GM15510 (cell line): ENCODE results near the gene PSKH1.
A peak's percentile ranks its signal among the peaks of the same experiment; 100 is the strongest.

Experiments
- POLR2A ChIP-seq: IDR thresholded peaks from 3 replicates; pipeline ENCODE4 v1.6.1; 2011; ENCODE audit warnings: borderline replicate concordance; ENCODE audit not compliant: insufficient read length; ENCODE audit errors: extremely low read depth

Gene PSKH1

DNA sequence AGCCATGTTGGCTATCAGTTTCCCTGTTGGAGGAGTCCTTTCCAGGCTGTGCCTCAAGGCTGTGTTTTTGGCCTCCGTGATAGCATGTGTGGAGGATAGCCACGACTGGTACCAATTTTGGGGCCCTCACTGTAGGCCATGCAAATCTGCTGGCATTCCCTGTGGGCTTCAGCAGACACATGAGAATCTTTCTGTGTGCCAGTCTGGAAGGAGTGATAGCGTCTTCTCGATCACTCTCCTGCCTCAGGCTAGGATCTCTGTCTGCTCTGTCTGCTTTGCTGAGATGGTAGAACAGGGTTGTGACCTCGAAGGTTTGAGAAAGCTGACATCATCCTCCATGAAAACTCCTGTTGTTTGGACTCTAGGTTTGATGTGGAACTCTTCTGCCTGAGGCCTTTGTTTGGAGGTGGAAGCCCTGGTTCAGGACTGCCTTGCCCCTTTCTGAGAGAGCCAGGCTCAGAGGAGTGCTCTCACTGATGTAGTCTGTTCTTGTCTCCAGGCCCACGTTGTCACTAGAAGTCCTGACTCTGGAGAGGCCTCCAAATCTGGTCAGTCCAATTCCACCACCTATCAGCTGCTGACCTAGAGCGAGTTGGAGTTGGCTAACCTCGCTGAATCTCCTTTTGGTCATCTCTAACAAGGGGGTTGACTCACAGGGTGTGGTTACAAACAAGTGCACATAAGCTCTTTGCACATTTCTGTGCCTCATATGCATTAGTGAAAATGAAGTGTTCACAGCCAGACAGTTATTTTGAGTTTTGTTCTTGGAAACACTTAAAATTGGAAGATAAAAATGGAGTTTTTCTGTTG lies 32.3 kb upstream of the PSKH1 start:
- no peak for TF ChIP-seq POLR2A

DNA sequence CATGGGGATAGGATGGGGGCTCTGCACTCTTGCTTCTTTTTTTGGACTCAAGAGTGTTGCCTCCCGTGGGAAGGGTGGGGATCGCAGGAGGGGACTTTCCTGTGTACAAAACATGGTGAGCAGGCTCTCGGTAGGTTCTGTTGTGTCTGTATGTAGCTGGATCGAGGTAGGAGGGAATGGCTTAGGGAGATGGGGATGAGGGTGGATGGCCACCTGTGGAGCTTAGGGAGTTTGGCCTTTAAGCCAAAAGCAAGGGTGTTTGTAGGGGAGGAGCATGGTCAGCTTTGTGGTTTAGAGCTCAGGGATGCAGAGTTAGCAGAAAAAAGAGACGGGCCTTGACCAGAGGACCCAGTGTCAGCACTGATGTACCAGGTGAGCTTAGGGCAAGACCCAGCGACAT lies 31.2 kb upstream of the PSKH1 start:
- TF ChIP-seq POLR2A = no peak

DNA sequence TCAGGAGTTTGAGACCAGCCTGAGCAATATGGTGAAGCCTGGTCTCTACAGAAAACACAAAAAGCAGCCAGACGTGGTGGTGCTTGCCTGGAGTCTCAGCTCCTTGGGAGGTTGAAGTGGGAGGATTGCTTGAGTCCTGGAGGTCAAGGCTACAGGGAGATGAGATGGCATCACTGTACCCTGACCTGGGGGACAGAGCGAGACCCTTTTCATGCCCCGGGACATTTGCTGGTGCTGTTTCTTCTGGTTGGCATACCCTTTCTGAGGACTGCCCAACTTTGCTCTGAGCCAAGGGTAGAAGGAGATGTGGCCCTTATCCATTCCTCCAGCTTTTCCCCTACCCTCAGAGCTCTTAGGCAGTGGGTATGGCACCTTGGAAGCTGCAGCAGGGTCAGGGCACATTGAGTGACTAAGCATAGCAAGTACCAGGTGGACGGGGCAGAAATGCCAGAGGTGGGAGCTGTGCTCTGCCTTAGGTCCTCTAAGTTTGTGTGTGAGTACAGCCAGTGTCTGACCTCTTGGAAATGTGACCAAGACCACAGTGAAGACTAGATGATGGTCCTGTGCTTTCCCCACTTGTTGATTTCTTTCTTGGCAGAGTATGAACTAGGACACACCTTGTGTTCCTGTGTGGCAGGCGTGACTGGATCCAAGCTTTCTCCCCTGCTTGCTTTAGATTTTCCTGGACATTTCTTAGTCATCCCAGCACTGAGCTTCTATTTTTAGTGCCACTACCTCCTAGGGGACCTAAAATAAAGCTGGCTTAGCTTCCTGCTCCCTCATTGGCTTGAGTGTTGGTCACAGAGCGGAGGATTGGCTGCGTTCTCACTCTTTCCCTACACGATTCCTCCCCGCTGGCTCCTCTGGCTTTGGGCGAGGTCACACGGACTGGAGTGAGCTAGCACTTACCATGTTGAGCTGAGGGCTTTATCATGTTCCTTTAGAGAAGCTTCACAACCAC lies 30.2 kb upstream of the PSKH1 start:
- no peak for TF ChIP-seq POLR2A

DNA sequence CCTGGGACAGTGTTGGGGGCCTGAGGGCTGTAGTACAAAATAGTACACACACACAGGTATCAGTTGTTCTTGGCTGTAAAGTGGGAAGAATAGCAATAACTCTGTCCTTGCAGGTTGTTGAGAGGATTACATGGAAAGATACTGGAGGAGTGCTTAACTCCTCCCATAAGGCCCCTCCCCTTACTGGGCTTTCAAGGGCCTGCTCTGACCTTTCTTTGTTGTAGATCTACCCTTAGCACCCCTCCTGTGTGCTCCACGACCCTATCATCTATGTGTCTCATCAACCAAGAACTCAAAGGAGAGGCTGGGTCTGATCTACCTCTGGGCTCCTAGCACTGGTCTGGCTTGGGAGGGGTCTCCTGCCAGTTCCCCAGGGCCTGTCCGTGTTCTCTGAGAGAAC lies 28.5 kb upstream of the PSKH1 start:
- TF ChIP-seq POLR2A = no peak

DNA sequence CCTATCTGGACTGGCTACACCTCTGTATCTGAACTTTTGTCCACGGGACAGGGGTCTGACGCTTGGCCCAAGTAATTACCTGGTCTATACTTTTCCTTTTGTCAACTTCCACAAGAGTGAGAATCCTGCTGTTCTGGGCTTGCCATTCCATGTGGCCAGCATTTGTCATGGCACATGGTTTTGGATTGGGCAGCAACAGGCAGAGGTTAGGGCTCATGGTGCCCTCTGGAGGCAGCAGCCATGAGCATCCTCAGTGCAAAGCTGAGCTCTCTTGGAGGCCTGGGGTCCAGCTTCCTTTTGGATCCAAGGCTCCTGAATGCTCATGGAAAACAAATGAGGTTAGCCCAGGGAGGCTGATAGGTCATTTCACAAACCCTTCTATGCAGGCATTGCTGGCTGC lies 27.7 kb upstream of the PSKH1 start:
- TF ChIP-seq POLR2A = no peak

DNA sequence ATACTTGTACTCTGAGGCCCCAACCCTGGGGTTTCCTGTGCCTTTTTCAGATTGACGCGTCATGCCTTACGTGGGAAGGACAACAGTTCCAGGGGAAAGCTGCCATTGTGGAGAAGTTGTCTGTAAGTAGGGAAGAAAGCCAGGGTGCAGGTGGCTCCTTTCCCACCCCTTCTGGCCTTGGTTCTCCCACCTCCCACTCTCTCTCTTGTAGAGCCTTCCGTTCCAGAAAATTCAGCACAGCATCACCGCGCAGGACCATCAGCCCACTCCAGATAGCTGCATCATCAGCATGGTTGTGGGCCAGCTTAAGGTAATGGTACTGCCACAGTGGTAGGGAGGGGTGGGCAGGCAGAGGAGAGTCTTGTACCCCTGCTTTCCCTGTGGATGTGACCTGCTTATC lies 24.8 kb upstream of the PSKH1 start:
- TF ChIP-seq POLR2A = no peak

DNA sequence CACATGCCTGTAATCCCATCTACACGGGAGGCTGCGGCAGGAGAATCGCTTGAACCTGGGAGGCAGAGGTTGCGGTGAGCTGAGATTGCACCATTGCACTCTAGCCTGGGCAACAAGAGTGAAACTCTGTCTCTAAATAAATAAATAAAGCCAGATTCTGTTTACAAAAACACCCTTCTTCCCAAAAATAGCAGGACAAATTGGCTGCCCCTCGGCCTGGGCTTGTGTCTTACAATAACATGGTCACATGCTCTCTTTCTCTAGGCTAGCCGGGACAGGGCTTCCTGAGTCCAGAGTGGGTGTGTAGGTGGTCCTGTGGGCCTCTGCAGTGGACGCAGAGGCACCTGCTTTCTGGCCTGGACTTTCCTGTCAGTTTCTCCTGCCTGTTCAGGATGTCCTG lies 23.4 kb upstream of the PSKH1 start:
- no peak for TF ChIP-seq POLR2A

DNA sequence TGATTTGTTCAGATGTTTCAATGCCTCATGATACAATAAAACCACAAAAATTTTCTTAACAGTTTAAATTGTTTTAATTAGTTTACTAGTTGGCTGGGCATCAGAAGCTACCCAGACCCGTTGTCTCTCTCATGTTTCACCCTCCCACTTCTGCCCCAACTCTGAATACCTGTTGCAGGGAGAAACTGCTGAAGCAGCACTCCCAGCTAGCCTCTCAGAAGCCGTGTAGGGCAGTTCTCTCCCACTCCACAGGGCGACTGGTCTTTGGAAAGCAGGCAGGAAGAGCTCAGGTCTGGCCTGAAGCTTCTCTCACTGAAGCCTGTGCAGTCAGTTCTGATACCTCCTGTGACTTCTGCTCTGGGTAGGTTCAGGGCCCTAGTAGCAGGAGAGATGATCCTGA lies 21.8 kb upstream of the PSKH1 start:
- no peak for TF ChIP-seq POLR2A

DNA sequence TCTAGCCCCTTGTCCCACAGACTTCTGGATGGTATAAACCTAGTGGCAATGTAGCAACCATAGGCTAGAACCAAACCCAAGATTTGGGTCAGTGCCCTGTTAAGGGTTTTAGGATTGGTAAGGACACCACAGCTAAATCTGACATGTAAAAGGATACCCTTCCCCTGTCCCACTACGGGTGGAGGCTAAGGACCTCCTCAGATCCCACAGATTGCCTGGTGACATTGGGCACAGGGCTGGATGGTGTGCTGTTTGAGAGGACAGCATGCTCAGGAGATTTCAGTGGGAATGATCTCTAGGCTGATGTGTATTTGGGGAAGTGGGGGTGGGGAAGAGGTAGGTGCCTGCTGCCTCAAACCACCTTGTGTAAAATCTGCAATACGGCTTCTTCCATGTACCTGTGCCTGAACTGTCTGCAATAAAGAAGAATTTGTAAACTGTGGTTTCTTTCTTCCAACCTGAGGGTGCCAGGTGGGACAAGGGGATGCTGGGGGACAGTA lies 20.9 kb upstream of the PSKH1 start:
- no peak for TF ChIP-seq POLR2A

DNA sequence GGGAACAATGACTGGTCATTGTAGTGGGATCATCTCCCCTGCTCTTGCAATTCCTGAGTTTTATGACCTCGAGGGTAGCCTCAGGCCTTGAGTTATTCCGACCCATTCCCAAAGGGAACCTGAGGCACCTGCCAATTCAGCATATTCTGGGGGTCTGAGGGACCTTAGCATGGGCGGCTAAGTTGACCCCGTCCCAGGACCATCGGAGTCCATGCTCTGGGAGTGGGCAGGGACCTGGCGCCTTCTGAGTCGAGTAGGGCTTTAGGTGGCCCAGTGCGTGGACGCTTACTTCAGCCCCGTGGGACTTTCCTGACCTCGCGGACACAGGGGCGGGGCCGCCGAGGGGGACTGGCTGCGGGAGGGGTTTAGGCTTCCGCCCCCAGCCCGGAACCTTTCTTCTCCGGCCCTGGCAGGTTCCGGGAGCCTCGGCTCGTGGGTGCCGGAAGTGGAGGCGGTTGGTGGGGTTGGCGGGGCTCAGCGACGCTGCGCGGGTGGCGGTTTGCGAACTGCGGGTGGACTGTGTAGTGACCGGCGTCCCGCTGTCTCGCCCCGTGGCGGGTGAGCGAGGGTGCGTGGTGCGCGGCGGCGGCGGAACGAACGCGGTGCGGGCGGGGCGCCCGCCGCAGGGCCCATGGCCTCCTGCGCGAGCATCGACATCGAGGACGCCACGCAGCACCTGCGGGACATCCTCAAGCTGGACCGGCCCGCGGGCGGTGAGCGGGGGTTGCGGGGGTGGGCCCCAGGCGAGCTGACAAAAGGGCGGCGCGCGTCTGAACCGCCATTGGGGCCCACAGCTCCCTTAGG lies 20.2 kb upstream of the PSKH1 start, which contains the start of gene EDC4:
TSS of gene EDC4 (plus strand) at position 422 of the 804 bp plus-strand sequence. CDS start at position 632, 210 bp downstream.
- TF ChIP-seq POLR2A = peak; percentile 84

DNA sequence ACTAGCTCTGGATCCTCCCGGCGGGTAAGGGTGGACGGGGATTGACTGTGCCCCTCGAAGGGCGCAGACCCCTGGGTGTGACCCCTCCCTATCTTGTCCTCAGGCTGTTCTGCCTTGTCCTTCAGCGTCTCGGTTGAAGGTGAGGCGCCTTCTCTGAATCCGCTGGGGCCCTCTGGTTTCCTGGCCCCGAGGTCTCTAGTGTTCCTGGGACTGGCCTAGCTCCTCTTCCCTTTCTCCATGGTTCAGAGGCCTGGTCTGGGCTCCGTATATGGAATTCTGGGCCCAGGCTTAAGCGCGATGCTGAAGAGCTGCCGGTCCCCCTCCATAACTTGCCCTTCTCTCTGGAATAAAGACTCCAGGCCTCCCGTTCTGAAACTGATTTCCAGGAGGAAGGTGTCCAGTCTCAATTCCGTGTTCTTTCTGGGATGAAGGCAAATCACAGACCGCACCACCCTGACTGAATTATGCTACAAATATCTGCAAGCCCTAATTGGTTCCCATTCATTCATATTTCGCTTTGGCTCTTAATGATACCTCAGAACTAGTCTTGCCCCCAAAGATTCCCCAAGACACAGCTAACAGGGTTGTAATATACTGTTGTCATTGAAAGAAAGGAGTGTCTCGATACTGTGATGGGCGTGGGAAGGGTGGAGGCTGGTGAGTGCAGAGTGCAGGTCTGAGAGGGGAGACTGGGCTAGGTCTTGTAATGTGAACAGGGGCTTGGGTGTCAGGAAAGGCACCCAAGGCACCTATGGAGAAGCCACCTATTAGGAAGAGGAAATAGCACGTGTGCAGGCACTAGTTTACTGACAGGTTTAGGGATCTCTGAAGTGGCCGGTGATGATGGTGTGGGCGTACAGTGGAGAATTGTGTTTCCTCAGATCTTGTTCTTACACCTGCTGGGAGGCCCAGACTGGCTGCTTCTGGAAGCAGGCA lies 19.4 kb upstream of the PSKH1 start:
- no peak for TF ChIP-seq POLR2A

DNA sequence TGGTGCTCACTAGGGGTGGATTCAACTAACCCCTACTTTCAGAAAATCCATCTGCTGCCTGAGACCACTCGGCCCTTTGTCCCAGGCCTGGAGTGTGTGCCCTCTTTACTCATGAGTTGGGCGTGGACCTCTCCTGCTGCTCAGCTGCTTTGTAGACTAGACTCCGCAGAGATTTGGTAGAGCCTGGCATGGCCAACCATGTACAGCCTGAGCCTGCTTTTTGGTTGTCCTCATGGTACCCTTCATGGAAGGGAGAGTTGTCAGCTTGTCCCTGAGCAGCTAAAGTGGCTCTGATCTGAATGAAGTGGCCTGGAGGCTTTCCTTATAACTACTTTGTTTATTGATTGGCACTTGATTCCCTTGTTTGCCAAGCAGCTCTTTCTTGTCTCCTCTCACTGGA lies 18.7 kb upstream of the PSKH1 start:
- no peak for TF ChIP-seq POLR2A

DNA sequence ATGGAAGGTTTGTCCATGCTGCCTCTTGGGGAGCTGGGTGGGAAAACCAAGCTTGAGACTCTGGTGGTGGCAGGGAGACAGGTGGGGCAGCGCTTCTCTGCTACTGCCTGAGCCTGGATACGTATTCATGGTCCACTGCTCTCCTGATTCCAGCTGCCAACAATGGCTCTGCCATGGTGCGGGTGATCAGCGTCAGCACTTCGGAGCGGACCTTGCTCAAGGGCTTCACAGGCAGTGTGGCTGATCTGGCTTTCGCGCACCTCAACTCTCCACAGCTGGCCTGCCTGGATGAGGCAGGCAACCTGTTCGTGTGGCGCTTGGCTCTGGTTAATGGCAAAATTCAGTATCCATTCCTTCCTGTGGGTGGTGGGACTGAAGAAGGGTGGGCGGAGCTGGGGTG lies 16.0 kb upstream of the PSKH1 start:
- TF ChIP-seq POLR2A = no peak
